Caki2 (cell line): ENCODE measurements around the gene IPO7. TPM values are rescaled to one million over a fixed set of nuclear protein-coding genes. Genes with fewer than 3 reads are reported as not detected.

ENCODE experiments used
- DNase-seq: peaks from one replicate; pipeline ENCODE4 v3.0.0-alpha.2; 2015; ENCODE audit warnings: low read depth
- in situ Hi-C: cut with HindIII; loops from 2 replicates; pipeline ENCODE4 v1.10.0; 2016; ENCODE audit warnings: low sequenced_read_pairs, low pct_unique_long_range_greater_than_20kb, mixed read lengths
- total RNA-seq: library from RNA; depleted of rRNA; stranded (reverse); fragments of >200 nt; shearing (Covaris generic); gene quantifications from 2 replicates; pipeline ENCODE4 v1.2.3, GENCODE V29; 2014; ENCODE audit warnings: low replicate concordance; rRNA removed

Gene IPO7
- total RNA-seq, 1 experiment from 2014 or later: 74.0 TPM

GRCh38 chr11:9462806-9463537, 78.5 kb downstream of the IPO7 start:
- no peak for DNase-seq
- in situ Hi-C loops: no loop called here

DNA sequence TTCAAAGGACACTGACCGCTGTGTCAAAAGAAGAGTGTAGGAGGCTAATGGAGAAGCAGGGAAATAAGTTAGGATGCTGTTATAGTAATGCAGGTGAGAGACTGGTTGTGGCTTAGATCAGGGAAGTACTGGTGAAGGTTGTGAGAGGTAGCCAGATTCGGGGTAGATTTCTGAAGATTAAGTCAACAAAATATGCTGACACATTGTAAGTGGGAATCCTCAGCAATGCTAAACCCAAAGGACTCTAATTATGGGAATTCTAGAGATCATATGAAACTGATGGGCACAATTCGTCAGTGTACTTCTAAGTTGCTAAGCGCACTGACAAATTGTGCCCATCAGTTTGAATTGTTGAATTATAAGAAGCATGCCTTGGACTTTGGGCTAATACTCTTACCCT, 86.3 kb downstream of the IPO7 start:
- DNase-seq: no peak
- in situ Hi-C loops: no loop called here

DNA sequence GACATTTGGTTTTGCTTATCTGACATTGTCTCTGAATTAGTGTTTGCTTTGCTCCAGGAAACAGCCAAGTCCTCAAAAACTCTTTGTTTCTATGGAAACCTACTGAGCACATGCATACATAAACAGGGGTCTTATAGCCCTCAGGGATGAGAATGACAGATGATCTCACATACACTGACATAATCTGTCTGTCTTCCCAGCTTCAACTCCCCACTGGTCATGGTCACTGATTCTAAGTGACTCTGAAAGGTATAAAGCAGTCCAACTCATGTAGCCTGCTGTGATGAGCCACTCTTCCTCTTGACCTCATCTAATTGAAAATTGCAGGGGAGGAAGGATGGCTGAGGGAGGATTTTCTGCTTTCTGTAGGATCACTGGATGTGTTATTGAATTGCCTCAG, 89.0 kb downstream of the IPO7 start:
- in situ Hi-C loops: no loop called here
- no peak for DNase-seq

DNA sequence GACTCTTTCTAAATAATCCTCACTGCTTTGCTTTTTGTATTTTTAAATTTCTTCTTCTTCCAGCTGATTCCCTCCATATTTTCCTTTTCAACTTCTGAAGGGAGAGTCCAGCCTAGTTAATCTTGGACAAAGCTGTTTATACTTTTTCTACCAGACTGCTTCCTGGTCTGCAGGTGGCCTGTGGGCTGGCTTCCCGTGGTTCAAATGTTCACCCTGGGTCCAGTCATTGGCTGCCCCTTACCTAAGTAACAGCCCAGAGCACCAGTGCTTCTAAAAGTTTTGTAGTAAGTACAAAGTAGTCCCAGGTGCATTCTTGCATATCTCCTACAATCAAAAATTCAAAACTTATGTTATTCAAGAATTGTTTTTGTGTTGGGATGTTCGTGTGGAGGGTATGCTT, 95.4 kb downstream of the IPO7 start:
- DNase-seq: no peak
- in situ Hi-C loops: no loop called here

GRCh38 chr11:9489080-9489765, 104.8 kb downstream of the IPO7 start:
- in situ Hi-C loops: no loop called here
- DNase-seq: no peak

DNA sequence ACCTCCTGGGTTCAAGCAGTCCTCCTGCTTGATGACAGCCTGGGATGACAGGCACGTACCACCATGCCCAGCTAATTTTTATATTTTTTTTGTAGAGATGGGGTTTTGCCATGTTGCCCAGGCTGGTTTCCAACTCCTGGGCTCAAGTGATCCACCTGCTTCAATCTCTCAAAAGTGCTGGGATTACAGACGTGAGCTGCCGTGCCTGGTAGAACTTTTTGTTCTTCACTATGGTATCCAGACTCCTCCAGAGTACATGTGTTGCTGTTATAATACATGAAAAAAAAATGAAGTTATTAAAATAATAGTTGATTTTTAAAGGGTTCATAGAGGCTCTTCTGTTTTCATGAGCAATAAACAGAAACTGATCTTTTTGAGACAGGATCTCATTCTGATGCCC, 105.9 kb downstream of the IPO7 start:
- DNase-seq: no peak
- in situ Hi-C loops: no loop called here

DNA sequence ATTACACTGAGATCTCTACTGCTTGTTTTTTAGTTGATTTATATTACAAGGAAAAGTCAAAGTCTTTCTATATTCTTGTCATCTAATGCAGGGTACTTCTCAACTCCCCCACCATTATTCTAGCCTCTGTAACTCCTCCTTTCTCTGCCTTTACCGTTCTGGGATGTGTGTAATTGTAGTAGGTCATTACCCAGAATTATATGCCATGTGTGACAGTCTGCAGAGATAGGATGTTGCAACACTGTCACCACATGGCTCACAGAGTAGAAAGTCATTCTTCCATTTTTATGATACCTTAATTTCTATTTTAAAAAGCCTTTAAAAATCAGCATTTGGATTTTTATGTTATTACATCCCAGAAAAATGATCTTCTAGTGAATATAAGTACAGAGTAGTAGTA, 109.0 kb downstream of the IPO7 start:
- no peak for DNase-seq
- in situ Hi-C loops: no loop called here

DNA sequence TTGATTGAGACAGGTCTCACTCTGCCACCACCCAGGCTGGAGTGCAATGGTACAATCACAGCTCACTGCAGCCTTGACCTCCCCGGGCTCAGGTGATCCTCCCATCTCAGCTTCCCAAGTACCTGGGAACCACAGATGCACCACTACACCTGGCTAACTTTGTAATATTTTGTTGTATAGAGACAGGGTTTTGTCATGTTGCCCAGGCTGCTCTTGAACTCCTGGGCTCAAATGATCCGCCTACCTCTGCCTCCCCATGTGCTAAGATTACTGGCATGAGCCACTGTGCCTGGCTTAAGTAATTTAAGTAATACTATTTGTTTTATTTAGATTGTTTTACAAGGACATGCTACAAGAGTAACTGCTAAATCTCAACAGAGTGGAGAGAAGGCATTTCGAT, 109.9 kb downstream of the IPO7 start:
- no peak for DNase-seq
- in situ Hi-C loops: no loop called here

DNA sequence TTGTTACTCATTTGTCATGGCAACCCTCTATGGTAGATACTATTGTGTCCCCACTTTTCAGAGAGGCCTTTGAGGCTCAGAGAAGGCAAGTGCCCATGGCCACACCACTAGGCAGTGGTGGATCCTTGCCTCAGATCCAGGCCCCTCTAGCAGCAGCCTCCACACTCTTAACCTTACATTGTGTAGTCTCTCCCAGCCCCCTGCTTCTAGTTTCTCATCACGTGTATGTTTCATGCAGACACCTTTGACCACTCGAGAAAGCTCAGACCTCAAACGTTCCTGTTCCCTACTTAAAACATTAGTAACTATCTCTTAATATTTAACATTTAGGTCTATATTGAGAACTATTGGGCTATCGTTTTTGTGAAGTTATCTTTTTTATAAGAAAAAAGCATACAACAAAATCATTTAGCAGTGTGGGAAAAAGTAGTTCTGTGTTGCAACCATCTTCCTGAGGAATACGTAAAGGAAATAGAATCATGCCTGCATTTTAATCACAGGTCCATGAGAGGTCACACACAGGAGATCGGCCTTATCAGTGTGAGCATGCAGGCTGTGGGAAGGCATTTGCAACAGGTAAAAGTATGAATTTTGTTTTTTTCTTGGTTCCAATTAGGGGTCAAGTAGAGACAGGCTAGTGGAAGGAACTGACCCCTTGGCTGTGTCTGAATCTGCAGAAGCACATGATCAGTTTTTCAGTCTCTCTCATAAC, 111.5 kb downstream of the IPO7 start:
- no peak for DNase-seq
- in situ Hi-C loops: no loop called here

Other genes with a start within 250 kb of the IPO7 start
- gene DENND5A, start 119.3 kb upstream of the IPO7 start, total RNA-seq: 84.6 and 105 TPM in 2 replicates
- 50.6 and 52.8 TPM in 2 replicates for gene TMEM41B, start 70.1 kb upstream of the IPO7 start, total RNA-seq
- 15.2 and 38.2 TPM in 2 replicates for gene ZNF143, start 76.4 kb downstream of the IPO7 start, total RNA-seq
- gene WEE1, start 189.0 kb downstream of the IPO7 start, total RNA-seq: 80.6 and 104 TPM in 2 replicates